GM12891 (cell line): ENCODE results near the gene DVL3.

Experiments used
- POLR2A ChIP-seq: IDR thresholded peaks from 2 replicates; pipeline ENCODE4 v1.6.1; 2011; ENCODE audit warnings: low read depth, low read length, control low read depth
- POLR2AphosphoS5 ChIP-seq: IDR thresholded peaks from 2 replicates; pipeline ENCODE4 v1.6.1; 2011; ENCODE audit warnings: low read depth, low read length, control low read depth
- TAF1 ChIP-seq: IDR thresholded peaks from 2 replicates; pipeline ENCODE4 v1.6.1; 2011; ENCODE audit warnings: low read depth, low read length, control low read depth

DNA sequence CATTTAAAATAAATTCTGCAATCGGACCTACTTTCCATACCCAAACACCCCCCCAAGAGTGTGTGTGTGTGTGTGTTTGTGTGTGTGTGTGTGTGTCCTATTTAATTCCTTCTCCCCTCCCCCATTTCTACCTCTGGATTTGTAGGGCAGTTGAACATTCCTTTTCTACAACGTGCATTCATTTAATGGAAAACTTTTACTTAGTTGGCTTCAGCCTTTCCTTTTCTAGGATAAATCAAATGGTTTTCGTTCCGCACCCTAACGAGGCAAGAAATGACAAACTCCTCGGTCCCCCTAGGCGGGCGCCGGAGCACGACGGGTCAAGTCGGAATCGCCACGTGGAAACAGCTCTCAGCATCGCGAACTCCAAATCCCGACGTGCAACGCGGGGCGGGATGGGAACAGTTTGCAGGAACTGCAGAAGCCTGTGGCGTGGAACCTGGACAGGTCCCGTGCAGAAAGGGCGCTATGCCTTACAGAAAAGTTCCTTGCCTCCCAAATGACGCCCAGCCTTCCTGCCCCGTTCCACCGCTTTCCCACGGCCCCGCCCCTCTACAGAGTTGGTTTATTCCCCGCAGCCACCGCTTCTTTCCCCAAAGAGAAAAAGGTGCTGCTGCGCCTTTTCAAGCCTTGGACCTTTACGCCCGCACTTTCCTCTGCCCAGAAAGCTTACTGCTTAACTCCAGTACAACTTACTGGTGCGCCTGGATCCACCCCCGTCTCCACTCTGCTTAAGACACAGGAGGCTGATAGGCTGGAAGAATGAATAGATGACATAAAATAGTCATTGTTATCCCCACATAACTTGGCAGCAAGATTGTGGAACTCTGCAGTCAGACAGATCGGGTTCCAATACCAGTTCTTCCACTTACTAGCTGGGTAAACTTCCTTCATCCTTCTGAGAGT, 21.1 kb upstream of the DVL3 start:
- no peak for TF ChIP-seq POLR2A
- TF ChIP-seq POLR2AphosphoS5, result no peak
- no peak for TF ChIP-seq TAF1
